ENCODE data around the gene OR5B12. TPM values are rescaled to one million over a fixed set of nuclear protein-coding genes. Genes with fewer than 3 reads are reported as not detected.

Gene OR5B12
- total and polyA plus RNA-seq, 2 of the 4 experiments (the other 2 are of a cell fraction): not detected

DNA sequence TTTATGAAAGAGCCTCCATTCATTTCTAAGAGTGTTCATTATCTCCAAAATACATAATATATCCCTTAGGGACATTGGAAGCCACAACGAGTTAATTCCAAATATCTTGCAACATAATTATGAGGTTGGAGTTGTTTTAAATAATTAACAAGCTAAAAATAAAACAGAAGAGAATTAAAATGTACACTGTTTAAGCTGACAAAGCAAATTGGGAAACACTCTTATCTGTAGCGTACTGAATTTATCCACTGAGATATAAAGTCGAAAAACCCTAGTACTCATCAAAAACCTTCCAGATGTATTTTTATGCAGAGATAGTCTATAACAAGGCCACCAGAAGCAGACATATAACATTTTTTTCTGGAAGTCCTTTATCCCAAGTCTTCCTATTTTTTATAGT, 7.8 kb downstream of the OR5B12 start:
- in situ Hi-C loops (cut with MboI; ENCODE audit: low sequenced_read_pairs): no loop called here
- H3K14ac ChIP-seq (replicated peaks; ENCODE audit: low read depth, low read length): no peak overlapping the region
- H2AK5ac ChIP-seq (ENCODE audit: low read depth, low read length): no peak overlapping the region
- peaks cover 11% of the 10 kb centered on the region; the same call in 1 of the 2 replicates for H3K9me3 ChIP-seq (ENCODE audit: control insufficient read depth, insufficient read depth, low read length)
- TF ChIP-seq MAFK (IDR thresholded peaks at IDR 0.05; ENCODE audit: low read depth, low read length) (peak; percentile 72), CEBPB (IDR thresholded peaks at IDR 0.05; ENCODE audit: low read depth, low read length) (no peak)
- H4K5ac ChIP-seq (ENCODE audit: low read depth, low read length): no peak overlapping the region
- no TSS peak for BruUV-seq (replicated peaks)
- no peak overlapping the region for H2BK120ac ChIP-seq (ENCODE audit: low read depth, low read length)
- H2BK20ac ChIP-seq (ENCODE audit: low read depth, low read length): no peak overlapping the region
- intact Hi-C loops (cut with micrococcal nuclease): no loop called here
- CTCF ChIA-PET: no interaction called here
- H3K4ac ChIP-seq (ENCODE audit: low read depth, low read length): no peak overlapping the region
- POLR2A ChIA-PET (ENCODE audit: unreplicated experiment): no interaction called here
- H3K9me1 ChIP-seq (ENCODE audit: insufficient read depth, low read length): no peaks in the 10 kb centered on the region
- H2BK5ac ChIP-seq (ENCODE audit: low read depth, low read length, poor library complexity, severe bottlenecking): no peak overlapping the region
- ATAC-seq (ENCODE audit: low read depth): no peak
- H3K27ac ChIP-seq (ENCODE audit: insufficient read depth, low read length): no peak overlapping the region
- no peak overlapping the region for H3K4me2 ChIP-seq (ENCODE audit: low read depth, low read length)
- no peak overlapping the region for H4K8ac ChIP-seq (ENCODE audit: low read depth in 2 of 2, low read length in 2 of 2)
- H3K79me1 ChIP-seq (ENCODE audit: low read depth in 1 of 2, low read length in 2 of 2): no peaks in the 10 kb centered on the region
- H3K9ac ChIP-seq (ENCODE audit: low read depth, low read length): no peak overlapping the region
- H2AK9ac ChIP-seq (replicated peaks; ENCODE audit: low read depth, low read length, poor library complexity): no peak overlapping the region
- WGBS, 2 experiments (ENCODE audit: extremely low coverage in 2 of 2, insufficient read length in 1 of 2): no CpG with 5 or more reads among the region's 3 CpGs
- no peaks in the 10 kb centered on the region for H4K20me1 ChIP-seq (ENCODE audit: insufficient read depth, low read length)
- H3K56ac ChIP-seq (ENCODE audit: extremely low read depth, insufficient read depth, low read length): no peak overlapping the region
- H2AFZ ChIP-seq (replicated peaks; ENCODE audit: low read length, poor library complexity): no peak overlapping the region
- H3K27me3 ChIP-seq (ENCODE audit: control insufficient read depth, insufficient read depth, low read length): no peaks in the 10 kb centered on the region
- peaks cover 2% of the 10 kb centered on the region; the same call in 1 of the 2 replicates for H3K4me1 ChIP-seq (ENCODE audit: control insufficient read depth, insufficient read depth, low read length)
- H4K91ac ChIP-seq (ENCODE audit: insufficient read depth, low read depth, low read length): no peak overlapping the region
- no peaks in the 10 kb centered on the region for H3K36me3 ChIP-seq (ENCODE audit: control insufficient read depth, insufficient read depth, low read length)
- H3K4me3 ChIP-seq (ENCODE audit: insufficient read depth, low read depth, low read length): no peak overlapping the region
- no peak overlapping the region for H3K23ac ChIP-seq (ENCODE audit: low read depth, low read length)
- DNase-seq: no peak
- H3K18ac ChIP-seq (ENCODE audit: low read depth, low read length): no peak overlapping the region
- H2BK15ac ChIP-seq (ENCODE audit: low read depth, low read length): no peak overlapping the region
- dilution Hi-C loops (cut with HindIII; ENCODE audit: low sequenced_read_pairs, unreplicated experiment): no loop called here

All from IMR-90 (cell line).